Measurements from ENCODE around the gene TBX5.
"Not testable (repeated sequence)": the region's sequence is repeated elsewhere in the genome, so short reads cannot be mapped to it uniquely, and the experiment has no call there.

TBX5 gene

GRCh38 chr12:114371733-114372132 is 34.2 kb downstream of the TBX5 start:
- no peak for DNase-seq (ENCODE audit: low spot score)

DNA sequence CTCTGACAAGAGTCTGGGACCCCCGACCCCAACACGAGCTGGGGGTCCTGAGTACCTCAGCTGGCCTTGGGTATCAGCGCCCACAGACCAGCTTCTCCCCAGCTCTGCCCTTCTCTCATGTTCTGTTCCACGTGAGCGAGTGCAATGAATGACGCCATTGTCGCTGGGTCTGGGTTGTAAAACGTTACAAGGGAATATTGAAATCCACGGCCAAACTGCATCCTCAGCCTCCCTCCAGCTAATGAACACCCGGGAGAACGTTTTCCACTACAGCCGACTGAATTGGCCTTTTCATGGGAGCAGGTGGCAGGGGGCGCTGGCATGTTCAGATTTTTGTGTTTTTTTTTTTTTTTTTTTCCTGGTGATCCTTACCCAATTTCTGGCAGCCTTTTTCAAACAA is 34.7 kb downstream of the TBX5 start:
- no peak for DNase-seq (ENCODE audit: low spot score)

DNA sequence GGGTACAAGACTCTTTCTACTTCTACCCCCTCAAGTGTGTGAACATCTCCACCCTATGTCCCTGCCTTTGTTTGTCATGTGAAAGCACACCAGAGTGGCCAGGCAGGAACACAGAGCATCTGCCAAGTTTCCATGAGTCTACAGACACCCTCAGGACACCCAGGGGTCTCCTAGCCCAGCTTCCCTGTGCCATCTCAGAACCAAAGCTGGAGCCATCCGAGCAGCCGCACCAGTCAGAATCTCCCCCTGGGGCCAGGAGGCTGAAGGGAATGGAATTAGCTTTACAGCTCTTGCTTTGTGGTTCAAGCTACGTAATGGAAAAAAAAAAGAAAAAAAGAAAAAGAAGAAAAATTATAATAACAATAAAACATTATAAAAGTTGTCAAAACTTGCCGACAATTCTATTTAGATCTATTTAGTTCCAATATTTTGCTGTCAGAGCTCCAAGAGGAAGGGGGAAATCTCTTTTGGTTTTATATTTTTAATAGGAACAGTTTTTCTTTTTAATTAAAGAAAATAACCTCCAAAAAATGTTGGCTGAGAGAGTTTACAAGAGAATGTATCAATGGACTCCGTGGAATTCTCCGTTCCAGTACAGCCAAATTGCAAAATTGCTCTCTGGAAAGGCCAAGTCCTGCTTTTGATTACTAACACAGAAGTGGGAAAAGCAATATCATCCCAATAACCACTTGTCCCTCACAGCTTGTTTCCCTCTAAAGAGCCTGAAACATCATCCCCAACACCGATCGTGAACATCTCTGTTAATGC is 37.1 kb downstream of the TBX5 start:
- no peak for DNase-seq (ENCODE audit: low spot score)

- DNase-seq (ENCODE audit: low spot score): no peak
These were observed 44.0 kb downstream of the TBX5 start for GRCh38 chr12:114361992-114362391.

GRCh38 chr12:114361545-114361944 is 44.4 kb downstream of the TBX5 start:
- DNase-seq (ENCODE audit: low spot score): no peak

DNA sequence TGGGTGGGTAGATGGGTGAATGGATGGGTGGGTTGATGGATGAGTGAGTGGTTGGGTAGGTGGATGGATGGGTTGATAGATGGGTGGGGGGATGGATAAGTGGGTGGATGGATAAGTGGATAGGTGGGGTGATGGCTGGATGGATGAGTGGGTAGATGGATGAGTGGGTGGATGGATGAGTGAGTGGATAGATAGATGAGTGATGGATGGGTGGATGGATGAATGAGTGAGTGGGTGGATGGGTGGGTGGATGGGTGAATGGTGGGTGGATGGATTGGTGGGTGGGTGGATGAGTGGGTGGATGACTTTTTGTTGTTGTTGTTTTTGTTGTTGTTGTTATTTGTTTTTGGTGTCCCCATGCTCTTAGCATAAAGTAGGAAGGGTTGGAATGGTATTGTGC is 45.5 kb downstream of the TBX5 start:
- no peak for DNase-seq (ENCODE audit: low spot score)

DNA sequence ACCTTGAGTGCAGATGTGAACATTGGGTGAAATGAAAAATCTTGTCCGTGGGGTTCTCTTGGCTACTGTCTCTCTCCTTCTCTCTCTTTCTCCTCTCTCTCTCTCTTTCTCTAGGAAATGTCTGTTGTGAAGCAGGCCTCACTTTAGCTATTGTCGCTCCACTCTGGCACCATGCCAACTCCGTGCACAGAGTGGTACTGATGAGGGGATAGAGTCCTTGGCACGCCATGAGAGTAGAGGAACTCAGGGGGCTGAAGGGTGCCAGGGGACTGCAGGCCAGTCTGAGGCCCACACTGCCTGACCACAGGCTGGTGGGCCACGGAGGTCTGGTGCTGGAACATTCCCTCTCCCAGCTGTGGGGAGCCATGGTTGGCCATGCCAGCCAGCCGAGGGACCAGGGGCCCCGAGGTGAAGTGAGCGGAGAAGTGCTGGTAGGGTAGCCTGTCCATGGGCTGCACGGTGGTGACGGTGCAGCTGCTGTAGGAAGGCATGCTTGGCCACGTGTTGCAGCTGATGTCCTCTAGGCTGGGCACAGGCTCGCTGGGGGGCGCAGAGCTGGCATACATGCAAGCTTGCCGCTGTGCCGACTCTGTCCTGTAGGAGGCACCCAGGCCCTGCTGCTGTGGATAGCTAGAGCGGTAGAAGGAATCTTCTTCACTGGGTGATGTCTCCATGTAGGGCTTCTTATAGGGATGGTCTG is 50.4 kb downstream of the TBX5 start:
- no peak for DNase-seq (ENCODE audit: low spot score)

- DNase-seq (ENCODE audit: low spot score): not testable (repeated sequence)
These were observed 56.7 kb downstream of the TBX5 start for GRCh38 chr12:114349239-114349638.

DNA sequence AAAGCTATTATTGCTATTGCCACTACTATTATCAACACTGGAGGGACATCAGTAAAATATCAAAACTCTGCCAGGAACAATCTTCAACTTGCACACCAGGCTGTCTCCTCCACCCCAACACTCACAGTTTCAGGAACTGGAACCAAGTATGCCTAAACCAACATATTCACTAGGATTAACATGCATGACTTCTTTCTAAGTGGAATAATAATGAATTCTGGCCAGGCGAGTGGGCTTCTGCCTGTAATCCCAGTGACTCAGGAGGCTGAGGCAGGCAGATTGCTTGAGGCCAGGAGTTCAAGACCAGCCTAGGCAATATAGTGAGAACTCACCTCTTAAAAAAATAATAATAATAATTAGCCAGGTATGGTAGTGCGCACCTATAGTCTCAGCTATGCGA is 58.1 kb downstream of the TBX5 start:
- no peak for DNase-seq (ENCODE audit: low spot score)

DNA sequence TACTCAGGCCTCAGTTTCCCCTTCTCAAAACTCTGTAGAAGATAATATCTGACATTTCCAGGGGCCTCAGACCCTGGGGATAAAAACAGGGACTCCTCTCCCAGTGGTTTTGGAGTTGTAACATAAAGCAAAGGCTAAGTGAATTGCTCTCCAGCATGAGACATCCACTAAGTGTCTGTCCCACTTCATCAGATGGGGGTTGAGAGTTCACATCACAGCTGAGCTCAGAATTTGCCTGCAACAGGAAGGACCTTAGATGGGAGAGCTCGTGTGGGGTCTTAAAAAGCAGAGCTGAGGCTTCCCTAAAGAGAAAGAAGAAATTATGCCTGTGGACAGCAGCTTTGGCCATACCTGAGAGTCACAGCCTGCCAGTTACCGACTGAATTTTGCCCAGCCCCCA is 61.1 kb downstream of the TBX5 start:
- DNase-seq (ENCODE audit: low spot score): no peak

- no peak for DNase-seq (ENCODE audit: low spot score)
These were observed 61.7 kb downstream of the TBX5 start for GRCh38 chr12:114344303-114344663.

DNA sequence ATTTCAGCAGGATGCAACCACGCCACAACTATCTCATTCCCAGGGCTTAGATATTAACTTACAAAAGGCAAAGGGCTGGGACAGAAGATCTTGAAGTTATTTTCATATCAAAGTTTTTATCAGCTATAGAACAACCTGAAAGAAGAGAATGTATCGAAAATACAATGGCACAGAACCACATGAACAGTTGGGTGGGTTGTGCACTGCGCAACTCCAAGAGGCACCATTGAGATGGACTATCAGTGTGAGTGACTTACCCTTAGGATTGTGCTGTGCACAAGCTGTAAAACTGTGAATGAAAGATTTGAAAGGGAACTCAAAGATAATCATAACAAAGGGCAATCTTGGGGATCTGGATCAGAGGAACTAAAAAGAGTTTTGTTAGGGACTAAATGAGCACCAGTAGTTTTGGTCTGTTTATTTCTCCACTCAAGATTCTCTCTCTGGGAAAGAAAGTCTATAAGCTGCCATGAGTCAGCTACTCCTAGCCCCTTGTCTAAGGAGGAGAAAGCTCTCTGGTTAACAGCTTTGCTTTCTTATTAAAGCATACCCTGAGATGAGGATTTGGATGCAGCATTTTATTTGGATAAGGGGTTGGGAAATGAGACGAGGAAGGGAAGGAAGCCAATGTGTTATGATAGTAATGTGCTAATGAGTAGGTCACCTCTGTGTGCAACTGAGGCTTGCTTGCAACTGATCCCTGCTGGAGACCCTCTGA is 62.2 kb downstream of the TBX5 start:
- no peak for DNase-seq (ENCODE audit: low spot score)

- no peak for DNase-seq (ENCODE audit: low spot score)
These were observed 63.3 kb downstream of the TBX5 start for GRCh38 chr12:114342656-114343055.

- DNase-seq (ENCODE audit: low spot score): no peak
These were observed 64.3 kb downstream of the TBX5 start for GRCh38 chr12:114341635-114342034.

- no peak for DNase-seq (ENCODE audit: low spot score)
These were observed 65.7 kb downstream of the TBX5 start for GRCh38 chr12:114340231-114340630.

- no peak for DNase-seq (ENCODE audit: low spot score)
These were observed 66.3 kb downstream of the TBX5 start for GRCh38 chr12:114339626-114340025.

DNA sequence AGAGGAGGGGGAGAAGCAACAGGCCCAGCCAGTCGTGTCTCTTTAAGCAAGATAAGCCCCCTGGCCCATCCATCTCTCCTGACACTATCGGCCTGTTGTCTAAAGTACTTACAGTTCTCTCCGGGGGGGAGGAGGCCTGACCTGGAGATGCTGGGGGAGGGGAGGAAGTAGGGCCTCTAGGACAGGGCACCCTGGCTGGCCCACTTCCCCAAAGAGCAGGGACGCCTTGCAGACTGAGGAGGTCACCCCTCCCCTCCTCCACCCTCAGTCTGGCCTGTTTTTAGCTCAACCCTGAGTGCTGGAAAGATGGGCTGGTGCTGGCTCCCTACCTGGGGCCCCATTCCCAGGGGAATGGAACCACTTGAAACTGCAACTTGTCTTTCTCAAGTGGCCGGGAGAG is 70.3 kb downstream of the TBX5 start:
- no peak for DNase-seq (ENCODE audit: low spot score)

GRCh38 chr12:114334395-114334794 is 71.5 kb downstream of the TBX5 start:
- DNase-seq (ENCODE audit: low spot score): no peak

GRCh38 chr12:114328292-114328691 is 77.7 kb downstream of the TBX5 start:
- no peak for DNase-seq (ENCODE audit: low spot score)

GRCh38 chr12:114327765-114328164 is 78.2 kb downstream of the TBX5 start:
- DNase-seq (ENCODE audit: low spot score): no peak

- DNase-seq (ENCODE audit: low spot score): no peak
These were observed 84.4 kb downstream of the TBX5 start for GRCh38 chr12:114321524-114321923.

- DNase-seq (ENCODE audit: low spot score): no peak
These were observed 85.0 kb downstream of the TBX5 start for GRCh38 chr12:114320968-114321367.

DNA sequence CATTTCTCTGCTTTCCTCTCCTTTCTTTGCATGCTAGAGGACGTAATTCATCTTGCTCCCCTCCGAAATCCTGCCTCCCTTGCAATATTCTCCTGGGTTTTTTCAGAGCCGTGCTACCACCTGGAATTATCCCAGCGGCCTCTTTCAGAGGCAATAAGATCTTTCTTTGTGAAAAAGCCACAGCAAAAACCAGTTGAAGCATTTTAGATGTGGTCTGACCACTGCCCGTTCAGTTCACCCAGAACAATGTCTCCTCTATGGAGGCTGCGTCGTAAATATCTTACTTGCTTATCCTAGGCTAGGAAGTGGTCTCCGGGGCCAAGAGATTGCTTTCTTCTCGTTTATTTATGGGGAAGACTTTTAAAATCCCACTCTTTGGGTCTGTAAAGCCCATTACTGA is 85.8 kb downstream of the TBX5 start:
- DNase-seq (ENCODE audit: low spot score): no peak

All from left forelimb (tissue), 1 donor.